Activated effector memory CD4-positive, alpha-beta T cell treated with Interleukin-2 at 50 U/mL for 16 hours (primary cell): ENCODE data around the gene FAM83E.

Experiments used
- DNase-seq: peaks from one replicate; pipeline ENCODE4 v3.0.0-alpha.2; 2020

FAM83E gene

GRCh38 chr19:48571378-48572162, 43.3 kb downstream of the FAM83E start:
- DNase-seq = no peak

DNA sequence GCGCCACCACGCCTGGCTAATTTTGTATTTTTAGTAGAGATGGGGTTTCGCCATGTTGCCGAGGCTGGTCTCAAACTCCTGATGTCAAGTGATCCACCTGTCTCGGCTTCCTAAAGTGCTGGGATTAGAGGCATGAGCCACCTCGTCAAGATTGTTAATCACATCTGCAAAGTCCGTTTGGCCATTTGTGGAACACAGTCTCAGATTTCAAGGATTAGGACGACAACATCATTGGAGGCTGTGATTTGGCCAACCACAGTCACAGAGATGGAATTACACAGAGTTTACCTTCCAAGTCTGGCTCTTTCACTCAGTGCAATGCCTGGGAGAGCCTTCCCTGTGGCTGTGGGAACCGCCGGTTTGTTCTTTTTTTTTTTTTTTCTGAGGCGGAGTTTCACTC, 45.1 kb downstream of the FAM83E start:
- no peak for DNase-seq

DNA sequence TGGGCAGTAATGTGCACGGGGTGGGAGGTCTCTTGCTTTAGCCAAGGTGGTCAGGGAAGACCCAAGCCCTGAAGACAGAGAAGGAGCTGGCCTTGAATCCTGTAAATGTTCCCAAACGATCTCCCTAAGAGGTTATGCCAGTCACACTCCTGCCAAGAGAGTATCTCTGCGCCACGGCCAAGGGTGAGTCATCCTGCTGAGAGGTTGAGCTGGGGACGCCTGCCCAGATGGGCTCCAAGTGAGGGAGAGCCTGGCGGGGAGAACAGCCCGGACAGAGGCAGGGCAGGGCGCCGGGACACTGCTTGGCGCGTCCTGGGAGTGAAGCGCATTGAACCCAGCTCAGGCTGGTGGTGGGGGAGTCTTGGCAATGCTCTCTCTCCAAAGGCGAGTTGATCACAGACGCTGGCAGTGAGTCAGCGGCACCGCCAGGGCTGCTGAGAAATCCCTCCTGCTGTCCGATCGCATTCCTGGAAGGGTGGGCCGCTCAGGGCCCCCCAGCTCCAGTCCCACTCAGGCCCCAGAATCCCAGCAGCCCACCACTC, 46.5 kb downstream of the FAM83E start:
- DNase-seq = no peak

DNA sequence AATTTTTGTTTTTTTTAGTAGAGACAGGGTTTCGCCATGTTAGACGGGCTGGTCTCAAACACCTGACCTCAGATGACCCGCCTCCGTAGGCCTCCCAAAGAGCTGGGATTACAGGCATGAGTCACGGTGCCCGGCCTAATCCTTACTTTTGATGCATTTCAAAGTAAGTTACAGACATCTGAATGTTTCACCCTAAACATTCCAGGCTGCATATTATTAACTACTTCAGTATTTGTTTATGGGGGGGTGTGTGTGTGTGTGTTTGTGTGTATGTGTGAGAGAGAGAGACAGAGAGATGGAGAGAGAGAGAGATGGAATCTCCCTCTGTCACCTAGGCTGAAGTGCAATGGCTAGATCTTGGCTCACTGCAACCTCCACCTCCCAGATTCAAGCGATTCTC, 49.8 kb downstream of the FAM83E start:
- DNase-seq = no peak
